GM18867 (cell line): ENCODE measurements around the gene TSC22D1.

Experiments used
- ATAC-seq: cut with Tn5 transposase; IDR thresholded peaks from one replicate; pipeline ENCODE4 v1.9.1; 2021; ENCODE audit warnings: mild to moderate bottlenecking, moderate library complexity; ENCODE audit not compliant: unreplicated experiment

Gene TSC22D1

DNA sequence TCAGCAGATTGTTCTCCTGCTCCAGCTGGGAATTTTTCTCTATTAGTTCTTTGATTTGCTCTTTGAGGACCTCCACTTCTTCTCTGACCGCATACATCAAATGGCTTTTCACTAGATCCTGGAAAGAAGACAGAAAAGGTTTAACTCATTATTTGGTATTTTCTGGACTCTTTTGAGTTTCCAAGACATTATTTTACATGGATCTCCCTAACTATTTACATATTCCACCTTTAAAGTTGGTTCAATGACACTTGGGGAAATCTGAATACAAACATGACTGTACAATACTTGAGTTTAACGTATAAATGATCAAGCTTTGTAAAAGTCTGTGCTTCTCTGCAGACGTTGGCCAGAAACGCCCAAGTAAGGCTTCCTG, 141.4 kb downstream of the TSC22D1 start:
- no peak for ATAC-seq

DNA sequence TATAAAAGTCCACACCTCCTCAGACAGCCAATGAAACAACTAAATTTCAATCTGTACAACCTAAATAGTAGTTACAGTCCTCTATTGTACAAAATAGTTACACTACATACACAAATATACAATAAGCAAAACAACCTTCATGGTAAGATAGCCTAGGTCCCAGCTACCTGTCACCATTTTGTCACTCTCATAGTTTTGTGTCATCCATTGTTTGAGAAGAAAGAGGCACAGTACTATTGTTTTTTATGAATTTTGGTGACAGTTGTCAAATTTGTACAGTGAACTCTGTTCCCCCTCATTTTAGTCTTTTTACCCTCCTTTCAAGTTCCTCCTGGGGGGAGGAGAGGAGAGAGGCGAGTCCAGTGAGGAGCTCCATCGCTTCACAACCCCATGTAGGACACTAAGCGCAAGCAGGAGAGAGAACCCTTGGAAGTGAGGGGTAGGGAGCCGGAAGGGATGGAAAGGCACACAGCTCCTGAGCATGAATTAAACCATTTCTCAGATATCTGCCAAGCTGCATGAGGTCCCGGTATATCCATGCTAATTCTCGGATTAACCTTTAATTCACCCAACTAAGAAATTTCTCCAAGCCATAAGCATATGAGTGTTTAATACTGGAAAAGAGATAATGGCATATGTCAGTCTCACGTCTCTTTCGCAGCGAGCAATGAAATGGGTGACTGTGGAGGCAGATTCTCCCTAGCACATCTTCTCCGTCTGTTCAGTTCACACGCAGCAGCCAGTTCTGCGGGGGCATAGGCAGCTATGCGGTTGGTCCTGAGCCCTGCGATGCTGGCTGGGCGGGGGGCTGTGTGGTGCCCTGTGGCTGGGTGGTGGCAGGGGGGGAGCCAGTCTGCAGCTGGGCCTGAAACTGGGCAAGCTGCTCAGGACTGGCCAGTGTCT, 142.0 kb downstream of the TSC22D1 start:
- no peak for ATAC-seq

DNA sequence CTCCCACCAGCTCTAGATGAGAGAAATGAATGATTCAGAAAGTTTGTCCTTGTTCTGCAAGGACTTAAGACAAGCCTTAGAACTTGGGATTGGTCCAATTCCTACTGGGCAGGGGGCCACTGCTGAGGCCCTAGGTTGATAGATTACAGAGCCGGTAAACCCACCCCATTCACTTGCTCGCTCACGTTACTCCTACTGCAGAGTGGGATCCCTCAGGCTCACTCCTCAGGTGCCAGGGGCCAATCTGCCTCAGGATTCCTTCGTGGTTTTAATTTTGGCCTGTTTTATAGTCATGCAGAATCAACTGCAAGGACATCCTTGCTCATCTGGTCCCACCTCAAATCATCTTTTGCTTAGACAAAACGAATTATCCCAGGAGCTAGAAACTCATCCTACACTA, 143.5 kb downstream of the TSC22D1 start:
- ATAC-seq, result no peak

DNA sequence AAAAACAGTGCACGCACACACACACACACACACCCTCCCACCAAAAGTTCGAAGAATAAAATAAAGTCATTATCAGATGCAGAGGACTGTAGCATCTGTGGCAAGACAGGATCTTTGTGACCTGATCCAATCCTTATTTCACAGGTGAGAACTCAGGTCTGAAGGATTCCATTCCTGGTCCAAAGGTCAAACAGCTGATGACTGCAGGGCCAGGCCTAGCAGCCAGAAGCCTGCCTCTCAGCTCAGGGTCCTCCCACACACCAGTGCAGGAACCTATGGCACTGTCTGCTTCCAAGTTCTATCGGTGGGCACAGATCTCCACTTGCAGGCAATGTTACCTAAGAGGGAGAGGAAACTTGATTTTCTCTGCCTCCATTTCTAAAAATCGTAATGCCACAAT, 145.0 kb downstream of the TSC22D1 start:
- ATAC-seq, result no peak

DNA sequence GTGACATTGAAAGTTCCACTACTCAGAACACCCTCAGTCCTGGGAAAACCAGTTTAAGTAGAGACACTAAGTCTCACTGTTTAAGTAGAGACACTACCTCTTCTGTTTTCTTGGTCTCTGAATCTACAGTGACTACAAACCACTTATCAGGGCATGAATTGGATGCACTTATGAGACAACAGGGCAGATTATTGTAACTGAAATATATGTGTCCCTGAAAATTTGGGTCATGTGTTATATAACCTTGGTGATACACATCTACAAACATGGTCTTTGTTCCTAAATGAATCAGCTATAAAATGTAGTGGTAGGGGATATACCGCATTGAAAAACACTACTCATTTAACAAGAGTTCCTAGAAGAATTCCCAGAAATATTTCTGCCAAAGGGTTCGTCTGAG, 146.8 kb downstream of the TSC22D1 start:
- no peak for ATAC-seq

DNA sequence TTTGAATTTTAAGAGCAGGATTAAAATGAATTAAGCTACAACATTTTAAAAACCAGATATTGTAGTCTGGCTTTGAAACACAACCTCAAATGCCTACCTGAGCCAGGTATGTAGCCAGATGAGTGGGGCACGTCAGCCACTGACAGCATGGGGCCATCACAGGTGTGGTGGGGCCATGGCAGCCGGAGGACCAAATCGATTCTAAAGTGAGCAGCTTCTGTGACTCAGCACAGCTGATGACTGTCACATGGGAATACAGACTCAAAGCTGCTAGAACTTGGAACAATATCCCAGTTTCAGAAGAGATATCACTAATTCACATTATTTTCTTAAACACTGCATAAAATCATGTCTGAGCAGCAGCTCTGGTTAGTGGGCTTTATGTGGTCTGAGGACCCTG, 149.7 kb downstream of the TSC22D1 start:
- no peak for ATAC-seq

DNA sequence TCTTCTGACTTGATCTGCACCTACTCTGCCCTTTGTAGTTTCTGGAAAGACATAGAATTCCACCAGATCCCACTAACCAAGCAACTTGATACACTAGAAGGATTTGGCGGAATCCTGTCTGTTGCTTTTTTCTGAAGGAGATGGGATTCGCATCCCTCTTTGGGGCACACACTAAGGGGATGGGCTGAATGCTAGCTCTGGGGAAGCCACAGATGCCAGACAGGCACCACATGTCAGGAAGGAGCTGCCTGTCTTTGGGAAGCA, 150.4 kb downstream of the TSC22D1 start:
- no peak for ATAC-seq

DNA sequence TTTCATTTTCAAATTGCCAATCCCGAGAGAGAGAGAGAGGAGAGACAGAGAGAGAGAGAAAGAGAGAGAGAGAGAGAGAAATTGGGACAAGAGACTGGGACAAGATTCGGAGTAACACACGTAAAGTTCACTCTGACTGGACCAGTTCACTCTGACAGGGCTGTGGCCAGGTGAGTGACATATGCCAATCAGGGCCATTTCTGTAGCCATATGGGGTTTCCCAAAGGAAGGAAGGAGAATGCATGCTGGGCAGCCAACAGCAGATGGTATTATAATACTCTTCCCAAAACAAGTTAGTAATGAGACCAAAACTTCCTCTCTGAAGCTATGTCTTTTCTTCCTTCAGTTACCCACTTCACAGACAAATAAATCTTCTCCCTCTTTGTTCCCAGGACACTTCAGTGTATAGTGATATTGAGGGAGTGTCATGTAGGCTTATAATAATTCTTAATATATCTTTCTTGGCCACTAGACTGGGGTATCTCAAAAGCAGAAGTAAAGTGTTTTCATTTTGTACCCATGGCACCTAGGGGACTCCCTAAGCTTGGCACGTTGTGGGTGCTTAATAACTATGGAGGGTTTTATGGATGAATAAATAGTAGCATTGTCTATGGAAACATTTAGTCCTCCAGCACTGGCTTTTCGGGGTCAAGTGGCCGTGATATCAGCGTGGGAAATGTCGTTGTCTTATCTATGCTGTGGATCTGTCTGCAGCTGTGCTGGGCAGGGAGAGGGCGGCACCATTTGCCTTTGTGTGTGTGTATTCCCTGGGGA, 150.9 kb downstream of the TSC22D1 start:
- no peak for ATAC-seq

DNA sequence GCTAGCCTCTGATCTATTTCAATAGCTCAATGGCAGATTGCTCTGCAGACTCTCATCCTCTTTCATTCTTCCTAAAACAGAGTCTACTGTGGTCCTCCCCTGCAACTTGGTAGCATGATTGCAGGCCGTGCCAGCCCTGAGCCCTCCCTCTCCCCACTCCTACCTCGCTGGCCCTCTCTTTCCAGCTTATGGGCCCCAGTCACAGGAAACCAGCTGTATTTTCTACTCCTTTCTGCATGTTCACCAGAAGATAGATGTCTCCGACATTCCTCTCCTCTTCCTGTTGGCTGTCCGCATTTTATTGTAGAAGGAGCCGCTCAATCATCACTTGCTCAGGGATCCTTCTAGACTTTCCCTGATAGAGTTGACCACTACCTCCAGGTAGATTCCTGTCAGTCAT, 152.3 kb downstream of the TSC22D1 start:
- no peak for ATAC-seq

DNA sequence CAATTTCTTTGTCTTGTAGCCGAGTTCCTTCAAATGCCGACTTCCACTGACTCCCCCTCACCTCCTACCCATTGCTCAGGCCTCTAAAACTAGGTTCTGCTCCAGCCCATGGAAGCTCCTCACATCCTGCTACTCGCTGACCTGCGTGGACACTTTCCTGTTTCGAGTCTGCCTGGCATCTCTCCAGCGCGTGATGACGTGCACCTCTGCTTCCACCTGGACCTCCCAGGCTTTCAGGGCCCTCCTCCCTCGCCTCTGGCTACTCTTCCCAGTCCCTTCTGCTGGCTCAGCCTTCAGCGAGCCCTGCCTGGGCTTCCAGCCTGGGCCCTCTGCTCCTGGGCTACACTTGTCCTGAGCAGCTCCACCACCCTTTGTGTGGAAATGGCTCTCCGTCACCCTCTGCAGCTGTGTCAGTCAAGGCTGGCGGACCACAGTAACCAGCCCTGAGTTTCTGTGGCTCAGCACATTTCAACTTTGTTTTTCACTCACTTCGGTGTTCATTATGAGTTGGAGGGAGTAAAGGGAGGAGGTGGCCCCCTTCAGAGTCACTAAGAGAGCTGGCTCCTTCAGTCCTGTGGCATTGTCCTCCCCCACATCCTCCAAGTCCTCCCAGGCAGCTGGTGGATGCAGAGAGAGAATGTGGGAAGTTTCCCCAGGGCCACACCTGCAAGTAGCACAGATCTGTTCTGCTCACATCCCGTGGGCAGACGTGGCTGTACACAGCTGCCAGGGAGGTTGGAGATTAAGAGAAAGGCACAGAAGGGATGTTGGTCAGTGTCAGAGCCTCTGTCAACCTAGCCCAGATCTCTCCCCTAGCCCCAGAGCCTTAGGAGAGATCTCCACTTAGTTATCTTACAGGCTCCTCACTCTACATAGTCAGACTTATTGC, 153.1 kb downstream of the TSC22D1 start:
- ATAC-seq, result no peak

DNA sequence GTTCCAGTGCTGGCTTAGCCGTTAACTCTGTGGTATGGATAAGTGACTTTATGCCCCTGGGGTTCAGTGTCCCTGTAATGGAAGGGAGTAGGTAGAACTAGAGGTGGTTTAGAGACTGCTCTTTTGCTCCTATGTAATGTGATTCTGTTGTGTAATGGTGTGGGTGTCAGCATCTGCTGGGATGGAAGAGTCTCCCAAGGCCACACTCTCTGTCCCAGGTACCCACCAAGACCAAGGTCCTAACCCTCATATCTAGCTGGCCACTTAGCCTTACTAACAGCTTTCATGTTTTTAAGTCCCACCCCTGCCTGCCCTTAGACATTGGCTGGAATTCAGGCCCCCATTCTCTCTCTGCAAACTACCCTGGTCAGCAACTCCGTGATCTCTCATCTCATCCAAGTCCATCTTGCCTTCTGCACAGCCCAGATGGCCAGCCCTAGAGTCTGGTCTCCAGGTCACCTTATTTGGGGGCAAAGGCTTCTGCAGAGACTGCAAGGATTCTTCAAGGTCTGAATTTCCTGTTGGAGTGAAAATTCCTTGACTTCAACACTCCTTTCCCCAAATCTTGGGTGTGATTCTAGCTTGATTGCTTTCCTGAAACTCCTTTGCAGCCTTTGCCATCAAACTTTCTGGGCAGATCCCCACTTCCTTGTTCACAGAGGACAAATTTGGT, 154.1 kb downstream of the TSC22D1 start:
- ATAC-seq, result no peak

DNA sequence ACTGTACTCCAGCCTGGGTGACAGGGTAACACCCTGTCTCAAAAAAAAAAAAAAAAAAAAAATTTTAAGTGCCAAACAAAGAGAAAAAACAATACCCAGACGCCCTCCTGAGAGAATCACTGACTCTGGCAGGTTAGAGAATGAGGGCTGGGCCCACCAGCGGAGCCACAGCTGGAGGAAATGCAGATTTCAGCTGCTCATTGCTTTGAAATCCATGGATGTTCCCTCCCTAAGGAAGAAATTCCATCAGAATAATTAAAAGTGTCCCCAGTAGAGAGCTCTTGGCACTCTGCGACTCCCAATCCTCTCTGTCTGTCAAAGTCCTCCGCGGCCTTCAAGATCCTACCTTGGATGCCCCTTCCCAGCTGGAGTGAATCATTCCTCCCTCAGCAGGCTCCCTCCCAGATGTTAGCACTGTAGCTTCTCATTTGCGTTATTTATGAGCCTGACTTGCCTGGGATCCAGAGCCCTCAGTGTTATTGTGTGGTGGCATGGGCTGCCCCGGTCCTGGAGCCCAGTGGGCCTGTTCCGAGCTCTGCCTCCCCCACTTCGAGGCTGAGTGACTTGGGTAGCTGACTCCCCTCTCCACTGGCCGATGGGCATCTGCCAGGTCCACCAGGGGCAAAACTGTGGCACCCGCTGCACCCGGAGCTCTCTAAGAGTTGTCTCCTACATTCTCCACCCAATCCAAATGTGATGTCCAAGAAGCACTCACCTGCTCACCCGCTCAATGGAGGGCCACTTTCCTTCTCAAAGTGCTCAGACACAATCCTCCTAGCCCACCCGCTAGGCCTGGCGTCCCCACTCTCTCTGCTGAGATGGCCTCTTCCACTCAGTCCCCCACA, 155.5 kb downstream of the TSC22D1 start:
- ATAC-seq, result no peak

DNA sequence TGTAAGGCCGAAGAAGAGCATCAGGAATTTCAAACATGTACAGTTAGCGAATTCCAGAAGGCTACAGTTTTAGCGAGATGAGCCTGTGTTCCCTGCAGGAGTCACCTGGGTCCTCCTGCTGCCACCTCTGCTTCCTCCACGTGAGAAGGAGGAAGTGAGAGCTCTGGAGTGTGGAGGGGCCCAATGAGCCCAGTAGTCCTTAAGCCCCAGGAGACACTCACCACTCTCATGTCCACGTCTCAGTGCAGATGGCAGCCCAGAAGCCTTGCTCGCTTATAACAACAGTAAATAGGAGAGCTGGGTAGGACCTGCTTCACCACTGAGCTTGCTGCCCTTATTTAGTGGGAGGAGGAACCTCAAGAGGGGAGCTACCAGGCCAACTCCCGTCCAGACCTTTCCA, 158.3 kb downstream of the TSC22D1 start:
- no peak for ATAC-seq

DNA sequence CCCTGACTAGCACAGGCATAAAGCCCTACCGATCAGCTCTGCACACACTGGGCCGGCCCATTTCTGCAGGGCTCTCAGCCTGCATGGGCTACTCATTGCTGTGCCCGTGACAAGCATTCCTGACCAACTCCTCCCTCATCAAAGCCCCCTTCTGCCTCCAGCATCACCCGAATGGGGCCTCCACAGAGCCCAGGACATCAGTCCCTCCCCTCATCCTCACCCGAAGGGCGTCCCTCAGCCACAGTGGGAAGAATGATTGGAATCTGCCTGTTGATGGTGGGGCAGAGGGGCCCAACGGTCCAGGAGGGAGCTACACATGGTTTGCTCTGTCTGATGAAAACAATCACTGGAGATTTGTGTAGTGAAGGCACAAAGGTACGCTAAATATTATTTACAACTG, 158.7 kb downstream of the TSC22D1 start:
- no peak for ATAC-seq

DNA sequence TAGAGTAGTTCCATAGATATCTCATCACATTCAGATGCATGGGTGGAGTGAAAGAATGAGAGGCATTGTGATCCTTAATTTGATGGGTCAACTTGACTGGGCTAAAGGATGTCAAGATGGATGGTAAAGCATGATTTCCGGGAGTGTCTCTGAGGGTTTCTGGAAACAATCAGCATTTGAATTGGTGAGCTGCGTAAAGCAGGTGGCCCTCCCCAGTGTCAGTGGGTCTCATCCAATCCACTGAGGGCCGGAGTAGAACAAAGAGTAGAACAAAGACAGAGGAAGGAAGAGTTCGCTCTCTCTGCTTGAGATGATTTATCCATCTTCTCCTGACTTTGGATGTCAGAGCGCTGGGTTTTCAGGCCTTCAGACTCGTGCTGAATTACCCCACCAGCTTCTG, 159.4 kb downstream of the TSC22D1 start:
- ATAC-seq, result no peak

DNA sequence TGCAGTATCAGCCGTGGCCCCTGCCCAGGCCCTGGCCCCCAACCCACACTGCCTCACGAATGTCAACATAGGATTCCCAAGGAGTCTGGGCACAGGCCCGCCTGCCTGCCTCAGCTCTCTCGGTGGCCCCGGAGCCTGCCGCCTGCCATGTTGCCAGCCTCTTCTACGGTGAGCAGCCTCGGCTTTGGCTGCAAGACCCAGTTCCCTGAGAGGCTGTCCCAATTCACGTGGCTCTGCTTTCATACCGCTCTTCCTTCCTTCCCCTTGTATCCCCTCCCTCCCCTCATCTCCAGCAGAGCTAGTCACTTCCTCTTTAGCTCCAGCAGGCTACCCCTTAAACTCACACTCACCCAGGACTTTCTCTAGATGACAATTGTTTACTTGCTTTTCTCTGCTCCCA, 159.8 kb downstream of the TSC22D1 start:
- no peak for ATAC-seq

DNA sequence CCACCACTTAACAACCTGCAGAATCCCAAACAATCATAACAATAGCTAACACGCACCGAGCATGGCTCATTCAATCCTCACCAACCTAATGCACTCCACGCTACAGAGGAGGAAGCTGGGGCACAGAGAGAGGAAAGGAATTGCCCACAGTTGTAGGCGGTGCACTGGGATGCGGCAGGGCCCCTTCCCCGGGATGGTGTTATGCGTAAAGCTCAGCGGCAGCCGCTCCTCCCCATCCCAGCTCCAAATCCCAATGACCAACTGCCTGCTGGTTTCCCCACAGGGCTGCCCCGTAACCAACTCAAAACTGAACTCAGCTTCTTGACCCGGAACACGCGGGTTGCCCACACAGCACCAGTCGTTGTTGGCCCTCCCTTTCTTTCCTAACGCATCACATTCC, 160.3 kb downstream of the TSC22D1 start:
- no peak for ATAC-seq

DNA sequence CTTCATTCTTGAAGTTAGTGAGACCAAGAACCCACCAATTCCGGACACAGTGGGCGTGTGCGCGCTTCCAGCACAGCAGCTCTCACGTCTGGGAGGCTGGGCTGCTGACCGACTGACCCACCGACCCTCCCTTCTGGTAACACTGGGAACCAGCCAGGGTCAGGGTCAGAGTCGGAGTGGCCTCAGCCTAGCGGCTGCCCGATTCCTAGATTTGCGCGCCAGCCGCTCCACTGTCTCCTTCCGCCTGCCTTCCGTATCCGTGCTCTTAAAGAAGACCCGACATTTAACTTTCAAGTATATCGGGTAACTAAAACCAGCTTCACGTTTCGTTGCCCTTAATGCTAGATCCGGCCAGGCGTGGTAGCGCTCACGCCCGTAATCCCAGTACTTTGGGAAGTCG, 161.4 kb downstream of the TSC22D1 start:
- no peak for ATAC-seq

DNA sequence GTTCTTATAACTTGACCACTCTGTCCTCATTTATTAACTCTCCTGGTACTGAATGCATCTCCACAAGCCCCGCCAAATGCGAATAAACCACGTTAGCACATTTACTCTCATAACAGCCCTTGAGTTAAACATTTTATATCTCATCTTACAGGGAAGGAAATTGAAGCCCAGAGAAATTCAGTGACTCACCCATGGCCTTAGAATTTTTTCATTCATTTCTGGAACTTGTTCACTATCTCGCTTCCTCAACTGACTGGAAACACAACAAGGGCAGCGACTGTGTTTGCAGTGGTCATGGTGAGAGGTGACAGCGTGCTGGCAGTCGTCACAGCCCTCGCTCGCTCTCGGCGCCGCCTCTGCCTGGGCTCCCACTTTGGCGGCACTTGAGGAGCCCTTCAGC, 163.0 kb downstream of the TSC22D1 start:
- no peak for ATAC-seq

DNA sequence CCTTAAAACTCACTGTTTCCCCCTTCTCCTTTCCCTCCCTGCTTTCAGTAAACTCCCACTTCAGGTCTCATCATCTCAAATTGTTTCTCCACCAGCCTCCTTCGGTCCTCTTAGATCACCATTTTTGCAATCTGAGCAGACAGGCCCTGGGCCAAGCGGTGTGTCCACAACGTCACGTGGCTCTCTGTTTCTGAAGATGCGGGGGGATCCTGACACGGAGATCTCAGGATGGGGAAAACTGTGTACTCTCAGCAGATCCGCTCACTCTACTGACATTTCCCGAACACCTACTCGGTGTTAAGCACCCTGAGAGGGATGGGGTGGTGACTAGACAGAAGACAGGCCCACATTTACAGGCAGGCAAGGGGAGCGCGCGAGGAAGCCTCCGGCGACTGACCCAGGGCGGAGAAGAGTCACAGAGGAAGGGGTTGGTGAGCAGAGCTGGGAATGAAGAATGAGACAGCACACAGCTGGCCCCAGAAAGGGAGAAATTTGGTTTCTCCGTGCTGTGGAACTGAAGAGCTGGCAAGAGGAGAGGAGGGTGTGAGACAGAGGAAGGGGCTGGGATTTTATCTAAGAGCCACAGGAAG, 163.7 kb downstream of the TSC22D1 start:
- no peak for ATAC-seq
